ENCODE data around the gene WDR77.

The WDR77 gene

GRCh38 chr1:111448482-111448917 is 556 bp downstream of the WDR77 start:
- peak; percentile 24 for DNase-seq (ENCODE audit: low read depth)

GRCh38 chr1:111446967-111447892 is 1.8 kb downstream of the WDR77 start:
- peak overlapping the region; percentile 97 for H3K4me3 ChIP-seq (ENCODE audit: control insufficient read depth, low read depth, low read length)
- TF ChIP-seq CTCF (conservative IDR thresholded peaks at IDR 0.05; ENCODE audit: control insufficient read depth, insufficient read depth, low read depth, low read length): no peak
- no peak for DNase-seq (ENCODE audit: low read depth)

More at GRCh38 chr1:111448482-111448917, 556 bp downstream of the WDR77 start:
- TF ChIP-seq CTCF (conservative IDR thresholded peaks at IDR 0.05; ENCODE audit: control insufficient read depth, insufficient read depth, low read depth, low read length): no peak
- peak overlapping the region; percentile 97 for H3K4me3 ChIP-seq (ENCODE audit: control insufficient read depth, low read depth, low read length)

- no peak for DNase-seq (ENCODE audit: low read depth)
- no peak for TF ChIP-seq CTCF (conservative IDR thresholded peaks at IDR 0.05; ENCODE audit: control insufficient read depth, insufficient read depth, low read depth, low read length)
- no peak overlapping the region for H3K4me3 ChIP-seq (ENCODE audit: control insufficient read depth, low read depth, low read length)
These were observed 2.5 kb downstream of the WDR77 start for GRCh38 chr1:111446546-111446945.

GRCh38 chr1:111444031-111444430 is 5.0 kb downstream of the WDR77 start:
- no peak for TF ChIP-seq CTCF (conservative IDR thresholded peaks at IDR 0.05; ENCODE audit: control insufficient read depth, insufficient read depth, low read depth, low read length)
- H3K4me3 ChIP-seq (ENCODE audit: control insufficient read depth, low read depth, low read length): no peak overlapping the region
- no peak for DNase-seq (ENCODE audit: low read depth)

GRCh38 chr1:111442457-111442856 is 6.6 kb downstream of the WDR77 start:
- no peak for DNase-seq (ENCODE audit: low read depth)
- TF ChIP-seq CTCF (conservative IDR thresholded peaks at IDR 0.05; ENCODE audit: control insufficient read depth, insufficient read depth, low read depth, low read length): no peak
- no peak overlapping the region for H3K4me3 ChIP-seq (ENCODE audit: control insufficient read depth, low read depth, low read length)

GRCh38 chr1:111441573-111442192 is 7.4 kb downstream of the WDR77 start:
- TF ChIP-seq CTCF (conservative IDR thresholded peaks at IDR 0.05; ENCODE audit: control insufficient read depth, insufficient read depth, low read depth, low read length): peak; percentile 57
- DNase-seq (ENCODE audit: low read depth): peak; percentile 28
- no peak overlapping the region for H3K4me3 ChIP-seq (ENCODE audit: control insufficient read depth, low read depth, low read length)

Data from fibroblast of mammary gland (primary cell).